K562 (cell line): ENCODE data around the gene LIPT1. TPM values are rescaled to one million over a fixed set of nuclear protein-coding genes. Genes with fewer than 3 reads are reported as not detected.
A peak's percentile ranks its signal among the peaks of the same experiment; 100 is the strongest.

Source experiments
- ATAC-seq: fragments of 200-7000 bp; cut with Tn5 transposase; 3 replicates; pipeline ENCODE4 v1.9.1; 2020; ENCODE audit warnings: moderate library complexity
- BruUV-seq: library from RNA; stranded (reverse); fragments of 400-500 nt; replicated peaks from 2 replicates; lab custom pipeline; 2021; lab: Mats Ljungman, UMichigan
- CTCF ChIA-PET: fragments of 300-600 bp; formaldehyde crosslinking; extraction: SDS; loops from one replicate; lab custom pipeline; 2021; ENCODE audit warnings: low intra/inter-chr PET ratio; lab: Yijun Ruan, JAX
- POLR2A ChIA-PET: fragments of 300-600, 350-650 bp; sonication (Branson Sonifier 250); formaldehyde crosslinking; extraction: SDS; loops from one replicate; lab custom pipeline; 2021; ENCODE audit warnings: antibody characterized with exemption, inconsistent platforms; lab: Yijun Ruan, JAX
- DNase-seq, 4 experiments: peaks; one replicate each; pipeline versions ENCODE4 v3.0.0 to v3.0.0-alpha.2; 2011 to 2018; ENCODE audit warnings: low spot score in 3 of 4, mixed read lengths in 3 of 4; ENCODE audit errors: extremely low read depth in 1 of 4
- FAIRE-seq: peaks from 2 replicates; lab custom pipeline; 2011; peaks lifted over from hg19 to GRCh38; lab: Jason Lieb, UNC
- H2AFZ ChIP-seq: 2 replicates; pipeline ENCODE4 v1.6.0; 2011; ENCODE audit warnings: low read depth, low read length, control low read depth, inconsistent platforms
- H3K27ac ChIP-seq: fragments of 200-600 bp; 3 replicates; pipeline ENCODE4 v1.8.0; 2011; ENCODE audit warnings: low read depth, mild to moderate bottlenecking, control low read depth, inconsistent platforms, low read length, moderate library complexity, mixed read lengths; ENCODE audit errors: extremely low read depth
- H3K27me3 ChIP-seq, 2 experiments: fragments of 300-600 bp in 1 of 2; 2 replicates in 1 of 2; 3 replicates in 1 of 2; pipeline versions ENCODE4 v1.6.0 to v1.8.0; 2011; ENCODE audit warnings: inconsistent platforms in 2 of 2, low read length in 2 of 2, mild to moderate bottlenecking in 1 of 2, mixed read lengths in 1 of 2, moderate library complexity in 1 of 2; ENCODE audit not compliant: control insufficient read depth in 2 of 2, insufficient read depth in 2 of 2
- H3K36me3 ChIP-seq: fragments of 300-600 bp; 3 replicates; pipeline ENCODE4 v1.8.0; 2011; ENCODE audit warnings: mild to moderate bottlenecking, low read length, inconsistent platforms; ENCODE audit not compliant: control insufficient read depth, insufficient read depth
- H3K4me1 ChIP-seq, 2 experiments: fragments of 200-600 bp in 1 of 2; replicated peaks in 1 of 2; 2 replicates in 1 of 2; 3 replicates in 1 of 2; pipeline versions ENCODE4 v1.5.1 to v1.8.0; 2011; ENCODE audit warnings: inconsistent platforms in 2 of 2, low read length in 2 of 2, mild to moderate bottlenecking in 1 of 2, mixed read lengths in 1 of 2, moderate library complexity in 1 of 2; ENCODE audit not compliant: control insufficient read depth in 2 of 2, insufficient read depth in 2 of 2
- H3K4me2 ChIP-seq: 2 replicates; pipeline ENCODE4 v1.6.1; 2011; ENCODE audit warnings: low read length, control low read depth, inconsistent platforms, mixed read lengths; ENCODE audit not compliant: insufficient read depth
- H3K4me3 ChIP-seq: fragments of 200-600 bp; sonication (generic), shearing (Covaris generic); 2 replicates; pipeline ENCODE4 v1.5.1; 2016; ENCODE audit warnings: control low read depth, inconsistent platforms
- H3K79me2 ChIP-seq: fragments of 200-600 bp; 3 replicates; pipeline ENCODE4 v1.8.0; 2011; ENCODE audit warnings: low read length, inconsistent platforms; ENCODE audit not compliant: control insufficient read depth, insufficient read depth
- H3K9ac ChIP-seq, 2 experiments: 2 replicates each; pipeline versions ENCODE4 v1.6.0 to v1.6.1; 2011; ENCODE audit warnings: low read depth in 2 of 2, low read length in 2 of 2, control low read depth in 1 of 2, inconsistent platforms in 1 of 2, mild to moderate bottlenecking in 1 of 2, mixed read lengths in 1 of 2; ENCODE audit not compliant: insufficient read depth in 1 of 2
- H3K9me1 ChIP-seq: one replicate; pipeline ENCODE4 v1.6.0; 2011; ENCODE audit warnings: inconsistent platforms, mild to moderate bottlenecking, low read length, moderate library complexity; ENCODE audit not compliant: control insufficient read depth, insufficient read depth
- H3K9me3 ChIP-seq: replicated peaks from 2 replicates; pipeline ENCODE4 v1.5.1; 2011; ENCODE audit warnings: low read depth, low read length, inconsistent platforms; ENCODE audit not compliant: control insufficient read depth, insufficient read depth
- H4K20me1 ChIP-seq: replicated peaks from 2 replicates; pipeline ENCODE4 v1.6.1; 2011; ENCODE audit warnings: low read length, inconsistent platforms, mixed read lengths; ENCODE audit not compliant: control insufficient read depth, insufficient read depth
- CTCF ChIP-seq, 3 experiments: IDR thresholded peaks in 2 of 3; conservative IDR thresholded peaks in 1 of 3; 2 replicates each; pipeline ENCODE4 v1.5.1; 2011 to 2012; ENCODE audit warnings: low read length in 3 of 3, mild to moderate bottlenecking in 3 of 3, control low read depth in 2 of 3, improper control_type of control experiment in 1 of 3, inconsistent platforms in 1 of 3, low read depth in 1 of 3, mixed read lengths in 1 of 3, moderate library complexity in 1 of 3; ENCODE audit not compliant: insufficient read depth in 2 of 3
- HDAC1 ChIP-seq, 2 experiments: fragments of 450-650 bp; IDR thresholded peaks; 2 replicates each; pipeline ENCODE4 v1.6.1; 2016 to 2017; ENCODE audit warnings: inconsistent platforms in 1 of 2, mild to moderate bottlenecking in 1 of 2, moderate library complexity in 1 of 2
- MTA2 ChIP-seq: fragments of 450-650 bp; IDR thresholded peaks from 2 replicates; pipeline ENCODE4 v1.6.1; 2016; ENCODE audit warnings: low read depth
- ZNF121 ChIP-seq: sonication (generic); formaldehyde crosslinking; conservative IDR thresholded peaks from 2 replicates; pipeline ENCODE4 v1.8.0; 2022; ENCODE audit warnings: missing genetic modification reagents
- WGBS: fragments of 100-300 bp; shearing (Covaris generic); methylation state at CpG from one replicate; pipeline ENCODE4 v1.1.6; 2016; ENCODE audit warnings: low coverage, mixed read lengths; ENCODE audit not compliant: insufficient coverage; ENCODE audit errors: missing lambda C conversion rate; 5-methylcytosine and 5-hydroxymethylcytosine counted together
- in situ Hi-C: fragments of 300-500 bp; cut with MboI; formaldehyde crosslinking; loops from 4 replicates; pipeline ENCODE4 v1.15.0; 2018; ENCODE audit warnings: inconsistent platforms, mixed read lengths
- intact Hi-C: fragments of 100-400 bp; cut with micrococcal nuclease; formaldehyde crosslinking; loops from 2 replicates; pipeline ENCODE4 v1.14.2; 2022
- polyA plus RNA-seq, 8 experiments: library from polyadenylated mRNA; depleted of rRNA in 4 of 8; stranded (reverse) in 5 of 8; unstranded in 3 of 8; fragments of >200 nt; fragmentation: Nextera tagmentation in 2 of 8; fragmentation: Illumina TruSeq in 1 of 8; extraction: Ambion mirVana in 2 of 8; extraction: Trizol in 1 of 8; gene quantifications; 2 replicates each; pipeline versions ENCODE4 v1.2.1 to v1.2.3, GENCODE V29; 2011 to 2014; ENCODE audit warnings: inconsistent platforms in 1 of 8, missing spikeins in 1 of 8
- total RNA-seq, 7 experiments: library from RNA; depleted of rRNA in 6 of 7; stranded (reverse); fragments of >200 nt in 6 of 7; fragmentation: Illumina TruSeq in 2 of 7; extraction: Trizol in 2 of 7; gene quantifications; 2 replicates each; pipeline versions ENCODE4 v1.2.1 to v1.2.3, GENCODE V29; 2011 to 2021; ENCODE audit warnings: low replicate concordance in 1 of 7

LIPT1 gene
- total and polyA plus RNA-seq, 9 of the 15 experiments (the other 6 are each of a cell fraction or from before 2014, with no cell fraction given), result 6.4 to 18.3 (median 11.6) TPM

GRCh38 chr2:99200076-99200800, 45.5 kb downstream of the LIPT1 start:
- Histone ChIP-seq H3K79me2 (no peaks in the 10 kb centered on the region), H3K27ac (no peak overlapping the region), H3K9me3 (no peaks in the 10 kb centered on the region), H3K4me2 (no peak overlapping the region), H2AFZ (no peak overlapping the region), H4K20me1 (no peaks in the 10 kb centered on the region), H3K36me3 (peaks cover 38% of the 10 kb centered on the region; the same call in 2 of the 3 replicates), H3K4me3 (no peak overlapping the region), H3K9ac (no peak overlapping the region), H3K4me1 (no peaks in the 10 kb centered on the region), H3K9me1 (no peaks in the 10 kb centered on the region), H3K27me3 (no peaks in the 10 kb centered on the region)
- in situ Hi-C loops, result no loop called here
- FAIRE-seq, result no peak
- BruUV-seq, result no TSS peak
- intact Hi-C loops, result no loop called here
- 81% methylated on average over 7 of the region's 7 CpGs for WGBS
- peak; percentile 32; the same call in 1 of the 3 replicates for ATAC-seq
- CTCF ChIA-PET, result no interaction called here
- POLR2A ChIA-PET, result interaction anchor here (0.6 to 1.2 kb wide), 2 partner anchors 15 to 214 kb away, joined by 3 to 4 read pairs; no protein-coding TSS in a partner anchor
- TF ChIP-seq ZNF121 (CRISPR knock-in tag) (peak; percentile 56; the same call in 1 of the 2 replicates), HDAC1 (IDR thresholded peaks at IDR 0.05) (no peak)
- no peak for DNase-seq

GRCh38 chr2:99201959-99202678, 47.4 kb downstream of the LIPT1 start:
- H3K79me2 ChIP-seq, result no peaks in the 10 kb centered on the region
- H3K27ac ChIP-seq, result no peak overlapping the region
- H3K4me1 ChIP-seq, result no peaks in the 10 kb centered on the region
- H3K4me2 ChIP-seq, result no peak overlapping the region
- no peaks in the 10 kb centered on the region for H3K9me3 ChIP-seq
- CTCF ChIA-PET, result no interaction called here
- no peaks in the 10 kb centered on the region for H4K20me1 ChIP-seq
- BruUV-seq, result no TSS peak
- ATAC-seq, result peak; percentile 33; the same call in 1 of the 3 replicates
- no peak overlapping the region for H2AFZ ChIP-seq
- DNase-seq, result peak in 2 of 4 experiments; percentile 23 to 27
- H3K36me3 ChIP-seq, result peaks cover 19% of the 10 kb centered on the region; the same call in 2 of the 3 replicates
- TF ChIP-seq CTCF (IDR thresholded peaks at IDR 0.05 in 2 of 3, conservative IDR thresholded peaks at IDR 0.05 in 1 of 3; ENCODE audit: insufficient read depth in 2 of 3, low read depth in 1 of 3, low read length in 3 of 3), result 0 out of 6 replicates have a peak, but pooled peaks of 1 of the 3 experiments have one; percentile 25
- no peak for TF ChIP-seq MTA2
- TF ChIP-seq, all 486 proteins: peak for 1
- no peak overlapping the region for H3K4me3 ChIP-seq
- intact Hi-C loops (no loop called here), in situ Hi-C loops (no loop called here)
- no peak for FAIRE-seq
- no peak overlapping the region for H3K9ac ChIP-seq
- POLR2A ChIA-PET, result interaction anchor here (0.9 kb wide), 1 partner anchor 16 kb away, joined by 3 read pairs; no protein-coding TSS in a partner anchor
- no peaks in the 10 kb centered on the region for H3K9me1 ChIP-seq
- WGBS, result 60% methylated on average over 4 of the region's 4 CpGs
- no peaks in the 10 kb centered on the region for H3K27me3 ChIP-seq
